ENCODE measurements around the gene MYO18B.

Gene MYO18B

GRCh38 chr22:25959818-25960774 lies 218.1 kb downstream of the MYO18B start:
- Histone ChIP-seq H2AFZ (ENCODE audit: low read depth, low read length, severe bottlenecking) (no peak overlapping the region), H4K20me1 (ENCODE audit: low read depth, low read length) (no peaks in the 10 kb centered on the region), H3K36me3 (ENCODE audit: low read length) (no peaks in the 10 kb centered on the region), H3K9me2 (replicated peaks; ENCODE audit: insufficient read depth, low read length) (no peaks in the 10 kb centered on the region), H3F3A (ENCODE audit: insufficient read depth) (no peaks in the 10 kb centered on the region), H3K79me2 (ENCODE audit: insufficient read depth, low read length) (no peaks in the 10 kb centered on the region), H3K4me3 (ENCODE audit: insufficient read depth, low read length, poor library complexity, severe bottlenecking) (no peak overlapping the region), H3K9me3 (ENCODE audit: insufficient read depth, low read length) (no peaks in the 10 kb centered on the region), H3K9ac (ENCODE audit: low read length) (no peak overlapping the region), H3K27ac (ENCODE audit: low read depth, low read length) (no peak overlapping the region), H3K27me3 (ENCODE audit: low read length) (no peaks in the 10 kb centered on the region), H3K4me2 (ENCODE audit: low read depth, low read length, poor library complexity, severe bottlenecking) (no peak overlapping the region)
- TF ChIP-seq CTCF (IDR thresholded peaks at IDR 0.05; ENCODE audit: insufficient read depth, low read length, poor library complexity, severe bottlenecking) = no peak
- no peak for TF ChIP-seq EZH2phosphoT487 (conservative IDR thresholded peaks at IDR 0.05; ENCODE audit: low read length)

- Histone ChIP-seq H3K79me2 (ENCODE audit: insufficient read depth, low read length) (no peaks in the 10 kb centered on the region), H3F3A (ENCODE audit: insufficient read depth) (no peaks in the 10 kb centered on the region), H3K36me3 (ENCODE audit: low read length) (no peaks in the 10 kb centered on the region), H2AFZ (ENCODE audit: low read depth, low read length, severe bottlenecking) (no peak overlapping the region), H3K27ac (ENCODE audit: low read depth, low read length) (no peak overlapping the region), H3K4me3 (ENCODE audit: insufficient read depth, low read length, poor library complexity, severe bottlenecking) (no peak overlapping the region), H3K27me3 (ENCODE audit: low read length) (no peaks in the 10 kb centered on the region), H4K20me1 (ENCODE audit: low read depth, low read length) (no peaks in the 10 kb centered on the region), H3K9me2 (replicated peaks; ENCODE audit: insufficient read depth, low read length) (no peaks in the 10 kb centered on the region), H3K9ac (ENCODE audit: low read length) (no peak overlapping the region), H3K4me2 (ENCODE audit: low read depth, low read length, poor library complexity, severe bottlenecking) (no peak overlapping the region), H3K9me3 (ENCODE audit: insufficient read depth, low read length) (no peaks in the 10 kb centered on the region)
- TF ChIP-seq CTCF (IDR thresholded peaks at IDR 0.05; ENCODE audit: insufficient read depth, low read length, poor library complexity, severe bottlenecking) = no peak
- TF ChIP-seq EZH2phosphoT487 (conservative IDR thresholded peaks at IDR 0.05; ENCODE audit: low read length) = no peak
These were observed 219.7 kb downstream of the MYO18B start for GRCh38 chr22:25961699-25962098.

- H3K9me3 ChIP-seq (ENCODE audit: insufficient read depth, low read length) = no peaks in the 10 kb centered on the region
- H3K9me2 ChIP-seq (replicated peaks; ENCODE audit: insufficient read depth, low read length) = no peaks in the 10 kb centered on the region
- H2AFZ ChIP-seq (ENCODE audit: low read depth, low read length, severe bottlenecking) = no peak overlapping the region
- H3K4me3 ChIP-seq (ENCODE audit: insufficient read depth, low read length, poor library complexity, severe bottlenecking) = no peak overlapping the region
- H3K79me2 ChIP-seq (ENCODE audit: insufficient read depth, low read length) = no peaks in the 10 kb centered on the region
- H3K4me2 ChIP-seq (ENCODE audit: low read depth, low read length, poor library complexity, severe bottlenecking) = no peak overlapping the region
- H4K20me1 ChIP-seq (ENCODE audit: low read depth, low read length) = no peaks in the 10 kb centered on the region
- H3K36me3 ChIP-seq (ENCODE audit: low read length) = no peaks in the 10 kb centered on the region
- no peaks in the 10 kb centered on the region for H3F3A ChIP-seq (ENCODE audit: insufficient read depth)
- no peak overlapping the region for H3K27ac ChIP-seq (ENCODE audit: low read depth, low read length)
- no peak overlapping the region for H3K9ac ChIP-seq (ENCODE audit: low read length)
- TF ChIP-seq CTCF (IDR thresholded peaks at IDR 0.05; ENCODE audit: insufficient read depth, low read length, poor library complexity, severe bottlenecking) (no peak), EZH2phosphoT487 (conservative IDR thresholded peaks at IDR 0.05; ENCODE audit: low read length) (no peak)
- no peaks in the 10 kb centered on the region for H3K27me3 ChIP-seq (ENCODE audit: low read length)
These were observed 220.7 kb downstream of the MYO18B start for GRCh38 chr22:25962711-25963110.

Data from SU-DHL-6 (cell line).